Body of pancreas (tissue), 4 donors: ENCODE data around the gene RGL3.

ENCODE experiments used
- CTCF ChIP-seq, 7 experiments: fragments of 450-650 bp in 4 of 7; fragments of 200-600 bp in 3 of 7; sonication (generic) in 3 of 7; IDR thresholded peaks; one replicate each; pipeline ENCODE4 v1.5.1; 2016 to 2019; ENCODE audit warnings: antibody characterized with exemption in 7 of 7
- POLR2A ChIP-seq, 3 donors: fragments of 450-650 bp; IDR thresholded peaks; one replicate each; pipeline ENCODE4 v1.6.1; 2016; ENCODE audit warnings: antibody characterized with exemption in 3 of 3, mild to moderate bottlenecking in 2 of 3

GRCh38 chr19:11375143-11375948 is 43.8 kb downstream of the RGL3 start:
- TF ChIP-seq POLR2A (IDR thresholded peaks at IDR 0.05) (peak in 2 of 3 donors; percentile 35 to 75), CTCF (IDR thresholded peaks at IDR 0.05) (no peak)
